ENCODE data around the gene NOXA1. TPM values are rescaled to one million over a fixed set of nuclear protein-coding genes. Genes with fewer than 3 reads are reported as not detected.
"Not testable (repeated sequence)": the region's sequence is repeated elsewhere in the genome, so short reads cannot be mapped to it uniquely, and the experiment has no call there.

Gene NOXA1
- polyA plus RNA-seq, 1 donor (not counting 4 experiments of a cell fraction or from before 2014, with no cell fraction given) = 0.09 TPM

DNA sequence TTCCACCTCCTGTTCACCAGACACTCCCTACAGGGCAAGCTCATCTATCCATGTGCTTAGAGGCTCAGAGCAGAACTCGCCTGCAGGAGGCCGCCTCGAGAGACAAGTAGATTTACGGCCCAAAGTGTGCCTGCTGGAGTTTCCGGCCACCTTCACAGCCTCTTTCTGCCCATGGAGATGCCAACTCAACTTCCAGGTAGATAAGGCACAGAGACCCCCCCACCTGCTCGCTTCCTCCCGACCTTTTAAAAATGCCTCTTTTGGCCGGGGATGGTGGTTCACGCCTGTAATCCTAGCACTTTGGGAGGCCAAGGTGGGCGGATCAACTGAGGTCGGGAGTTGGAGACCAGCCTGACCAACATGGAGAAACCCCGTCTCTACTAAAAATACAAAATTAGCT is 46.8 kb upstream of the NOXA1 start:
- H3K27me3 ChIP-seq (ENCODE audit: control insufficient read depth, extremely low read depth, insufficient read depth, low read length) = no peaks in the 10 kb centered on the region
- H2AFZ ChIP-seq (ENCODE audit: control insufficient read depth, low read length) = no peak overlapping the region
- H3K36me3 ChIP-seq (ENCODE audit: control insufficient read depth in 2 of 2, extremely low read depth in 1 of 2, insufficient read depth in 2 of 2, low read length in 2 of 2) = no peaks in the 10 kb centered on the region
- no peaks in the 10 kb centered on the region for H3K9me3 ChIP-seq (ENCODE audit: control insufficient read depth, low read depth, low read length)
- no peak overlapping the region for H3K4me3 ChIP-seq (ENCODE audit: control insufficient read depth in 2 of 3, extremely low read depth in 1 of 3, insufficient read depth in 2 of 3, low read depth in 1 of 3, low read length in 3 of 3)
- FAIRE-seq (no peak), DNase-seq (ENCODE audit: low read depth, low spot score) (no peak)
- no peak overlapping the region for H3K27ac ChIP-seq (ENCODE audit: control insufficient read depth, insufficient read depth, low read length)
- dilution Hi-C loops (cut with MboI; ENCODE audit: extremely low pct_ligation_motif_present, low sequenced_read_pairs) = no loop called here
- no peaks in the 10 kb centered on the region for H4K20me1 ChIP-seq (ENCODE audit: control insufficient read depth, extremely low read depth, insufficient read depth, low read length)
- no peaks in the 10 kb centered on the region for H3K79me2 ChIP-seq (ENCODE audit: control insufficient read depth, insufficient read depth, low read length)
- H3K9ac ChIP-seq (ENCODE audit: control insufficient read depth, extremely low read depth, insufficient read depth, low read length) = no peak overlapping the region
- H3K4me2 ChIP-seq (ENCODE audit: control insufficient read depth, extremely low read depth, insufficient read depth, low read depth, low read length) = no peak overlapping the region
- H3K4me1 ChIP-seq (ENCODE audit: control insufficient read depth, extremely low read depth, insufficient read depth, low read length) = no peaks in the 10 kb centered on the region
- TF ChIP-seq, protein P1, sequence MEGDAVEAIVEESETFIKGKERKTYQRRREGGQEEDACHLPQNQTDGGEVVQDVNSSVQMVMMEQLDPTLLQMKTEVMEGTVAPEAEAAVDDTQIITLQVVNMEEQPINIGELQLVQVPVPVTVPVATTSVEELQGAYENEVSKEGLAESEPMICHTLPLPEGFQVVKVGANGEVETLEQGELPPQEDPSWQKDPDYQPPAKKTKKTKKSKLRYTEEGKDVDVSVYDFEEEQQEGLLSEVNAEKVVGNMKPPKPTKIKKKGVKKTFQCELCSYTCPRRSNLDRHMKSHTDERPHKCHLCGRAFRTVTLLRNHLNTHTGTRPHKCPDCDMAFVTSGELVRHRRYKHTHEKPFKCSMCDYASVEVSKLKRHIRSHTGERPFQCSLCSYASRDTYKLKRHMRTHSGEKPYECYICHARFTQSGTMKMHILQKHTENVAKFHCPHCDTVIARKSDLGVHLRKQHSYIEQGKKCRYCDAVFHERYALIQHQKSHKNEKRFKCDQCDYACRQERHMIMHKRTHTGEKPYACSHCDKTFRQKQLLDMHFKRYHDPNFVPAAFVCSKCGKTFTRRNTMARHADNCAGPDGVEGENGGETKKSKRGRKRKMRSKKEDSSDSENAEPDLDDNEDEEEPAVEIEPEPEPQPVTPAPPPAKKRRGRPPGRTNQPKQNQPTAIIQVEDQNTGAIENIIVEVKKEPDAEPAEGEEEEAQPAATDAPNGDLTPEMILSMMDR (optimal IDR thresholded peaks at IDR 0.05 in 1 of 3, IDR thresholded peaks at IDR 0.05 in 1 of 3, conservative IDR thresholded peaks at IDR 0.05 in 1 of 3; ENCODE audit: extremely low read depth in 1 of 3, insufficient read depth in 2 of 3, low read length in 3 of 3) = no peak
- TF ChIP-seq EZH2 (IDR thresholded peaks at IDR 0.05; ENCODE audit: low read length) = no peak
- H3K9me1 ChIP-seq (ENCODE audit: control insufficient read depth, extremely low read depth, insufficient read depth, low read length) = no peaks in the 10 kb centered on the region

DNA sequence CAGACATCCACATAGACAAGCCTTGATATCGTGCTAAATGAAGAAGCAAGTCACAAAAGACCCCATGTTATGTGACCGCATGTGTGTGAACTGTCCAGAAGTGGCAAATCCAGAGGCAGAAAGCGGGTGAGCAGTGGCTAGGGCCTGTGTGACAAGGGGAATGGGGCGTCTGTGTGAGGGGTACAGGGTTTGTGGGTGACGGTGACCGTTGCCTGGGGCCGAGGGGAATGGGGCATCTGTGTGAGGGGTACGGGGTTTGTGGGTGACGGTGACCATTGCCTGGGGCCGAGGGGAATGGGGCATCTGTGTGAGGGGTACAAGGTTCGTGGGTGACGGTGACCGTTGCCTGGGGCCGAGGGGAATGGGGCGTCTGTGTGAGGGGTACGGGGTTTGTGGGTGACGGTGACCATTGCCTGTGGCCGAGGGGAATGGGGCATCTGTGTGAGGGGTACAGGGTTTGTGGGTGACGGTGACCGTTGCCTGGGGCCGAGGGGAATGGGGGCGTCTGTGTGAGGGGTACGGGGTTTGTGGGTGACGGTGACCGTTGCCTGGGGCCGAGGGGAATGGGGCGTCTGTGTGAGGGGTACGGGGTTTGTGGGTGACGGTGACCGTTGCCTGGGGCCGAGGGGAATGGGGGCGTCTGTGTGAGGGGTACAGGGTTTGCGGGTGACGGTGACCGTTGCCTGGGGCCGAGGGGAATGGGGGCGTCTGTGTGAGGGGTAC is 44.3 kb upstream of the NOXA1 start:
- FAIRE-seq; H3K36me3 ChIP-seq (ENCODE audit: control insufficient read depth in 2 of 2, extremely low read depth in 1 of 2, insufficient read depth in 2 of 2, low read length in 2 of 2); H3K27me3 ChIP-seq (ENCODE audit: control insufficient read depth, extremely low read depth, insufficient read depth, low read length); H3K9me3 ChIP-seq (ENCODE audit: control insufficient read depth, low read depth, low read length); H3K4me2 ChIP-seq (ENCODE audit: control insufficient read depth, extremely low read depth, insufficient read depth, low read depth, low read length); H3K4me3 ChIP-seq (ENCODE audit: control insufficient read depth in 2 of 3, extremely low read depth in 1 of 3, insufficient read depth in 2 of 3, low read depth in 1 of 3, low read length in 3 of 3); H2AFZ ChIP-seq (ENCODE audit: control insufficient read depth, low read length); H3K4me1 ChIP-seq (ENCODE audit: control insufficient read depth, extremely low read depth, insufficient read depth, low read length); H4K20me1 ChIP-seq (ENCODE audit: control insufficient read depth, extremely low read depth, insufficient read depth, low read length); dilution Hi-C loops (cut with MboI; ENCODE audit: extremely low pct_ligation_motif_present, low sequenced_read_pairs); H3K9ac ChIP-seq (ENCODE audit: control insufficient read depth, extremely low read depth, insufficient read depth, low read length); DNase-seq (ENCODE audit: low read depth, low spot score); H3K27ac ChIP-seq (ENCODE audit: control insufficient read depth, insufficient read depth, low read length); H3K79me2 ChIP-seq (ENCODE audit: control insufficient read depth, insufficient read depth, low read length); H3K9me1 ChIP-seq (ENCODE audit: control insufficient read depth, extremely low read depth, insufficient read depth, low read length): not testable (repeated sequence)

- FAIRE-seq (no peak), DNase-seq (ENCODE audit: low read depth, low spot score) (no peak)
- dilution Hi-C loops (cut with MboI; ENCODE audit: extremely low pct_ligation_motif_present, low sequenced_read_pairs) = no loop called here
- Histone ChIP-seq H3K9ac (ENCODE audit: control insufficient read depth, extremely low read depth, insufficient read depth, low read length) (no peak overlapping the region), H2AFZ (ENCODE audit: control insufficient read depth, low read length) (no peak overlapping the region), H3K9me1 (ENCODE audit: control insufficient read depth, extremely low read depth, insufficient read depth, low read length) (no peaks in the 10 kb centered on the region), H3K4me1 (ENCODE audit: control insufficient read depth, extremely low read depth, insufficient read depth, low read length) (no peaks in the 10 kb centered on the region), H3K36me3 (ENCODE audit: control insufficient read depth in 2 of 2, extremely low read depth in 1 of 2, insufficient read depth in 2 of 2, low read length in 2 of 2) (no peaks in the 10 kb centered on the region), H3K4me3 (ENCODE audit: control insufficient read depth in 2 of 3, extremely low read depth in 1 of 3, insufficient read depth in 2 of 3, low read depth in 1 of 3, low read length in 3 of 3) (no peak overlapping the region), H3K79me2 (ENCODE audit: control insufficient read depth, insufficient read depth, low read length) (no peaks in the 10 kb centered on the region), H3K27ac (ENCODE audit: control insufficient read depth, insufficient read depth, low read length) (no peak overlapping the region), H3K4me2 (ENCODE audit: control insufficient read depth, extremely low read depth, insufficient read depth, low read depth, low read length) (no peak overlapping the region), H4K20me1 (ENCODE audit: control insufficient read depth, extremely low read depth, insufficient read depth, low read length) (no peaks in the 10 kb centered on the region), H3K27me3 (ENCODE audit: control insufficient read depth, extremely low read depth, insufficient read depth, low read length) (no peaks in the 10 kb centered on the region), H3K9me3 (ENCODE audit: control insufficient read depth, low read depth, low read length) (no peaks in the 10 kb centered on the region)
- TF ChIP-seq EZH2 (IDR thresholded peaks at IDR 0.05; ENCODE audit: low read length) = no peak
- TF ChIP-seq, protein P1 (optimal IDR thresholded peaks at IDR 0.05 in 1 of 3, IDR thresholded peaks at IDR 0.05 in 1 of 3, conservative IDR thresholded peaks at IDR 0.05 in 1 of 3; ENCODE audit: extremely low read depth in 1 of 3, insufficient read depth in 2 of 3, low read length in 3 of 3) = no peak
Observed at GRCh38 chr9:137379761-137380161, 43.4 kb upstream of the NOXA1 start.

Measured in keratinocyte (primary cell).